ENCODE measurements around the gene NDRG3.
"Not testable (repeated sequence)": the region's sequence is repeated elsewhere in the genome, so short reads cannot be mapped to it uniquely, and the experiment has no call there.

Gene NDRG3

GRCh38 chr20:36687850-36688249, 58.0 kb downstream of the NDRG3 start:
- no peak for DNase-seq (ENCODE audit: low spot score)

GRCh38 chr20:36686944-36687343, 58.9 kb downstream of the NDRG3 start:
- DNase-seq (ENCODE audit: low spot score): no peak

GRCh38 chr20:36686504-36686903, 59.4 kb downstream of the NDRG3 start:
- DNase-seq (ENCODE audit: low spot score): no peak

- DNase-seq (ENCODE audit: low spot score): no peak
Observed at GRCh38 chr20:36684747-36685146, 61.1 kb downstream of the NDRG3 start.

GRCh38 chr20:36682311-36682710, 63.6 kb downstream of the NDRG3 start:
- no peak for DNase-seq (ENCODE audit: low spot score)

GRCh38 chr20:36677422-36677771, 68.5 kb downstream of the NDRG3 start:
- no peak for DNase-seq (ENCODE audit: low spot score)

- DNase-seq (ENCODE audit: low spot score): no peak
Observed at GRCh38 chr20:36676701-36677421, 69.0 kb downstream of the NDRG3 start.

- not testable (repeated sequence) for DNase-seq (ENCODE audit: low spot score)
Observed at GRCh38 chr20:36675545-36675944, 70.3 kb downstream of the NDRG3 start.

GRCh38 chr20:36672991-36673390, 72.9 kb downstream of the NDRG3 start:
- DNase-seq (ENCODE audit: low spot score): no peak

GRCh38 chr20:36670665-36671357, 75.1 kb downstream of the NDRG3 start:
- DNase-seq (ENCODE audit: low spot score): no peak

- no peak for DNase-seq (ENCODE audit: low spot score)
Observed at GRCh38 chr20:36666181-36666740, 79.6 kb downstream of the NDRG3 start.

- DNase-seq (ENCODE audit: low spot score): no peak
Observed at GRCh38 chr20:36663031-36663430, 82.9 kb downstream of the NDRG3 start.

GRCh38 chr20:36658300-36658699, 87.6 kb downstream of the NDRG3 start:
- DNase-seq (ENCODE audit: low spot score): no peak

GRCh38 chr20:36656733-36657132, 89.2 kb downstream of the NDRG3 start:
- DNase-seq (ENCODE audit: low spot score): no peak

GRCh38 chr20:36655004-36655403, 90.9 kb downstream of the NDRG3 start:
- DNase-seq (ENCODE audit: low spot score): no peak

GRCh38 chr20:36654506-36654905, 91.4 kb downstream of the NDRG3 start:
- no peak for DNase-seq (ENCODE audit: low spot score)

GRCh38 chr20:36653456-36653855, 92.4 kb downstream of the NDRG3 start:
- DNase-seq (ENCODE audit: low spot score): no peak

- DNase-seq (ENCODE audit: low spot score): no peak
Observed at GRCh38 chr20:36647196-36648121, 98.4 kb downstream of the NDRG3 start.

GRCh38 chr20:36646678-36647077, 99.2 kb downstream of the NDRG3 start:
- DNase-seq (ENCODE audit: low spot score): no peak

- no peak for DNase-seq (ENCODE audit: low spot score)
Observed at GRCh38 chr20:36645998-36646397, 99.9 kb downstream of the NDRG3 start, which contains the start of gene SLA2. Gene SLA2 (minus strand): TSS chr20:36646196. CDS start chr20:36641335, 4,861 bp downstream.

GRCh38 chr20:36645353-36645752, 100.5 kb downstream of the NDRG3 start:
- no peak for DNase-seq (ENCODE audit: low spot score)

- no peak for DNase-seq (ENCODE audit: low spot score)
Observed at GRCh38 chr20:36644706-36645095, 101.2 kb downstream of the NDRG3 start.
